Effector memory CD8-positive, alpha-beta T cell (primary cell): ENCODE results near the gene OPHN1.
"Not testable (repeated sequence)": the region's sequence is repeated elsewhere in the genome, so short reads cannot be mapped to it uniquely, and the experiment has no call there.

Experiments used
- ATAC-seq: fragments of 150-1000 bp; cut with Tn5 transposase; replicated peaks from 2 replicates; pipeline ENCODE4 v1.10.0; 2021; ENCODE audit warnings: mild to moderate bottlenecking, moderate library complexity
- DNase-seq, 3 experiments: peaks; one replicate each; pipeline ENCODE4 v3.0.0; 2021
- H3K27ac Mint-ChIP-seq, 2 donors: one replicate each; pipeline ENCODE4 v1.8.0; 2022; ENCODE audit warnings: mild to moderate bottlenecking in 2 of 2, mixed read lengths in 2 of 2, moderate library complexity in 2 of 2
- H3K27me3 Mint-ChIP-seq, 2 donors: one replicate each; pipeline ENCODE4 v1.8.0; 2022; ENCODE audit warnings: mixed read lengths in 2 of 2
- H3K36me3 Mint-ChIP-seq: one replicate; pipeline ENCODE4 v1.8.0; 2022; ENCODE audit warnings: mild to moderate bottlenecking, moderate library complexity, mixed read lengths; ENCODE audit not compliant: insufficient read depth
- H3K4me1 Mint-ChIP-seq, 2 donors: one replicate each; pipeline ENCODE4 v1.8.0; 2022; ENCODE audit warnings: low read depth in 2 of 2, mixed read lengths in 2 of 2
- H3K4me3 Mint-ChIP-seq, 2 donors: one replicate each; pipeline ENCODE4 v1.8.0; 2022; ENCODE audit warnings: mild to moderate bottlenecking in 2 of 2, mixed read lengths in 2 of 2, moderate library complexity in 2 of 2
- H3K9me3 Mint-ChIP-seq, 2 donors: one replicate each; pipeline ENCODE4 v1.8.0; 2022; ENCODE audit warnings: mixed read lengths in 2 of 2

The OPHN1 gene

DNA sequence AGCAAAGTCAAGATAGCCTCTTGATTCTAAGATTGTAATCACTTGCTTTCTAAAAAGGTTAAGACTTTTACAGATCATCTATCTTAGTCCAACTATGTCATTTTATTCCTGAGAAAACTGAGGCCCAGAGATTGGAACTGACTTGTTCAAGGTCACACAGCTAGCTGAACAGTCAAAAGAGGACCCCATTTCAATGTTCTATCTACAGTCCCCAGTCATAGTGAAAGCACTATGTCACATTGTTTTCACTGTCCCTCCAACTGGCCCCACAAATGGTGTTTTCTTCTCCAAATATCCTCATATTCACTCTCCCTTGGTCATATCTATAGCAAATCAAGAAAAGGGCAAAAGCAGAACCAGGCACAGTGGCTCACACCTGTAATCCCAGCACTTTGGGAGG lies 145.2 kb downstream of the OPHN1 start:
- ATAC-seq = no peak
- Mint-ChIP-seq H3K27ac (no peak overlapping the region), H3K4me1 (peaks cover 0 to 6% of the 10 kb centered on the region in 2 donors)

DNA sequence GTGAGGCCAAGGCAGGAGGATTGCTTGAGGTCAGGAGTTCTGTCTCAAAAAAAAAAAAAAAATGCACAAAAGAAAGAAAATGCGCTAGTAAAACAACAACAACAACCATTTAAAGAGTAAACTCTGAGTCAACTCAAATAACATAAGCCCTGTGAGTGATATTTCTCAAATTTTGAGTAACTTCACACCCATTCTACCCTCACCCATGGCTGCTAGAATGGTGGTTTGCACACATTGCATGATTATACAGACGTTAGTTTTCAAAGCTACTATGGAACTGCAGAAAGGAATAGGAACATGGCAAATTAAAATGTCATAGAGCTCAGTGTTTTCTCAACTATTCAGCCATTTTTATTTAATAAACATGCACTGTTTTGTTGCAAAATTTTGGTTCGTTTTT lies 145.9 kb downstream of the OPHN1 start:
- Mint-ChIP-seq H3K36me3 (peaks cover 6% of the 10 kb centered on the region), H3K27ac (no peak overlapping the region), H3K4me3 (no peak overlapping the region), H3K27me3 (peaks cover 0 to 6% of the 10 kb centered on the region in 2 donors), H3K4me1 (peaks cover 0 to 6% of the 10 kb centered on the region in 2 donors), H3K9me3 (no peaks in the 10 kb centered on the region)
- DNase-seq (no peak), ATAC-seq (no peak)

More for the DNA sequence above, 145.2 kb downstream of the OPHN1 start:
- no peak for DNase-seq
- peaks cover 0 to 6% of the 10 kb centered on the region in 2 donors for H3K27me3 Mint-ChIP-seq
- H3K4me3 Mint-ChIP-seq = no peak overlapping the region
- H3K36me3 Mint-ChIP-seq = peaks cover 6% of the 10 kb centered on the region
- no peaks in the 10 kb centered on the region for H3K9me3 Mint-ChIP-seq

DNA sequence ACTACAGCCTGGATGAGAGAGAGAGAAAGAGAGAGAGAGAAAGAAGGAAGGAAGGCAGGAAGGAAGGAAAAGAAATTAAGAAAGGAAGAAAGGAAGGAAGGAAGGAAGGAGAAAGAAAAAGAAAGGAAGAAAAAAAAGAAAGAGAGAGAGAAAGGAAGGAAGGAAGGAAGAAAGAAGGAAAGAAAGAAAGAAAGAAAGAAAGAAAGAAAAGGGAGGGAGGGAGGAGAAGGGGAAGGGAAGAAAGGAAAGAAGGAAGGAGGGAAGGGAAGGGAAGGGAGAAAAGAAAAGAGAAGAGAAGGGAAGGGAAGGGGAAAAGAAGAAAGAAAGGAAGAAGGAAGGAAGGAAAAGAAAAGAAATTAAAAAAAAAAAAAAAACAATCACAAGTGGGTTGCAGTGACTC lies 146.3 kb downstream of the OPHN1 start:
- H3K27ac Mint-ChIP-seq = no peak overlapping the region
- ATAC-seq (no peak), DNase-seq (no peak)
- no peaks in the 10 kb centered on the region for H3K9me3 Mint-ChIP-seq
- H3K4me1 Mint-ChIP-seq = peaks cover 0 to 6% of the 10 kb centered on the region in 2 donors
- H3K36me3 Mint-ChIP-seq = peaks cover 4% of the 10 kb centered on the region
- H3K4me3 Mint-ChIP-seq = no peak overlapping the region
- H3K27me3 Mint-ChIP-seq = peaks cover 0 to 6% of the 10 kb centered on the region in 2 donors

DNA sequence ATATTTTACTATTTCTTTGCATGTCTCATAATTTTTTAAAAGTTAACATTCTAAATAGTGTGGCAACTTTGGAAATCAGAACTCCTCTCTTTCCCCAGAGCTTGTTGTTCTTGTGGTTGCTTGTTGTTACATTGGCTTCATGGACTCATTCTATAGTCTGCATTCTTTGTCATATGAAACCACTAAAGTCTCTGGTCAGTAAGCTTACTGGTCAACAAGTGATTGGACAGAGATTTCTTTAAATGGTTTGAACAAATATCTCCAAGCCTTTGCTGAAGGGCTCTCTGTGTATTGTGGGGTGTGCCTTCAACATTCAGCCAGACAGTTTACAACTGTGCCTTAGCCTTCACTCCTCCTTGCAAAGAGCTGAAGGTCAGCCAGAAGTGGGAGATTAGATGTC lies 147.2 kb downstream of the OPHN1 start:
- Mint-ChIP-seq H3K4me3 (no peak overlapping the region), H3K4me1 (peaks cover 0 to 6% of the 10 kb centered on the region in 2 donors), H3K27ac (no peak overlapping the region), H3K9me3 (no peaks in the 10 kb centered on the region), H3K36me3 (peaks cover 3% of the 10 kb centered on the region), H3K27me3 (peaks cover 0 to 6% of the 10 kb centered on the region in 2 donors)
- no peak for ATAC-seq
- no peak for DNase-seq

DNA sequence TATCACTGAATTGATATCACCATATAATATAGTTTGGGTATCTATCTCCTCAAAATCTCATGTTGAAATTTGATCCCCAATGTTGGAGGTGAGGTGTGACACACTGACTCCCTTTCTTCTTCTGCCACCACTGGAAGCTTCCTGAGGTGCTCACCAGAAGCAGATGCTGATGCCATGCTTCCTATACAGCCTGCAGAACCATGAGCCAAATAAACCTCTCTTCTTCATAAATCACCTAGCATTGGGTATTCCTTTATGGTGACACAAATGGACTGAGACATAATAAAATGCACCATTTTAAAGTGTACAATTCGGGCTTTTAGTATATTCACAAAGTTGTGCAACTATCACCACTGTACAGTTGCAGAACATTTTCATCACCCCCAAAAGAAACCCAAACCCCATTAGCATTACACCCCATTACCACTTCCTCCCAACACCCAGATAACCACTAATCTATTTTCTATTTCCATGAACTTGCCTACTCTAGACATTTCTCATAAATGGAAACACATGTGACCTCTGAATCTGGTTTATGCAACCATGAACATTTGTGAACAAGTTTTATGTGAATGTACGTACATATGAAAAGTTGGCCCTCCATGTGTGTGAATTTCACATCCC lies 148.9 kb downstream of the OPHN1 start:
- ATAC-seq (no peak), DNase-seq (no peak)
- Mint-ChIP-seq H3K4me3 (no peak overlapping the region), H3K36me3 (peaks cover 3% of the 10 kb centered on the region), H3K9me3 (no peaks in the 10 kb centered on the region), H3K27me3 (peaks cover 0 to 6% of the 10 kb centered on the region in 2 donors), H3K4me1 (peaks cover 0 to 6% of the 10 kb centered on the region in 2 donors), H3K27ac (no peak overlapping the region)

DNA sequence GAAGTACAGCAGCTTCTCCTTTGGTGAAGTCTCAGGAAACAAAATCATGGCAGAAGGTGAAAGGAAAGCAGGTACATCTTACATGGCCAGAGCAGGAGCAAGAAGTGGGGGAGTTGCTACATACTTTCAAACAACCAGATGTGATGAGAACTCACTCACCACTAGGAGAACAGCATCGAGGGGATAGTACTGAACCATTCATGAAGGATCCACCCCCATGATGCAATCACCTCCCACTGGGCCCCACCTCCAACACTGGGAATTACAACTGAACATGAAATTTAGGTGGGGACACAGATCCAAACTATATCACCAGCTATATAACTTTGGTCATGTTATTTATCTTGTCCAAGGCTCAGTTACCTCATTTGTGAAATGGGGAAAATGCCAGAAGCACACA lies 159.4 kb downstream of the OPHN1 start:
- Mint-ChIP-seq H3K4me3 (no peak overlapping the region), H3K9me3 (no peaks in the 10 kb centered on the region), H3K36me3 (no peaks in the 10 kb centered on the region), H3K27ac (no peak overlapping the region), H3K27me3 (no peaks in the 10 kb centered on the region), H3K4me1 (no peaks in the 10 kb centered on the region)
- DNase-seq (no peak), ATAC-seq (no peak)

DNA sequence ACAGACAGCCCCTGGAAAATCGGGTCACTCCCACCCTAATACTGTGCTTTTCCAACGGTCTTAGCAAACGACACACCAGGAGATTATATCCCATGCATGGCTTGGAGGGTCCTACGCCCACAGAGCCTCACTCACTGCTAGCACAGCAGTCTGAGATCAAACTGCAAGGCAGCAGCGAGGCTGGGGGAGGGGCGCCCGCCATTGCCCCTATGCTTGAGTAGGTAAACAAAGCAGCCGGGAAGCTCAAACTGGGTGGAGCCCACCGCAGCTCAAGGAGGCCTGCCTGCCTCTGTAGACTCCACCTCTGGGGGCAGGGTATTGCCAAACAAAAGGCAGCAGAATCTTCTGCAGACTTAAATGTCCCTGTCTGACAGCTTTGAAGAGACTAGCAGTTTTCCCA lies 168.5 kb downstream of the OPHN1 start:
- not testable (repeated sequence) for H3K9me3 Mint-ChIP-seq, H3K36me3 Mint-ChIP-seq, H3K4me1 Mint-ChIP-seq, ATAC-seq, H3K27ac Mint-ChIP-seq, H3K4me3 Mint-ChIP-seq, DNase-seq
- H3K27me3 Mint-ChIP-seq = peaks cover 0 to 14% of the 10 kb centered on the region in 2 donors

DNA sequence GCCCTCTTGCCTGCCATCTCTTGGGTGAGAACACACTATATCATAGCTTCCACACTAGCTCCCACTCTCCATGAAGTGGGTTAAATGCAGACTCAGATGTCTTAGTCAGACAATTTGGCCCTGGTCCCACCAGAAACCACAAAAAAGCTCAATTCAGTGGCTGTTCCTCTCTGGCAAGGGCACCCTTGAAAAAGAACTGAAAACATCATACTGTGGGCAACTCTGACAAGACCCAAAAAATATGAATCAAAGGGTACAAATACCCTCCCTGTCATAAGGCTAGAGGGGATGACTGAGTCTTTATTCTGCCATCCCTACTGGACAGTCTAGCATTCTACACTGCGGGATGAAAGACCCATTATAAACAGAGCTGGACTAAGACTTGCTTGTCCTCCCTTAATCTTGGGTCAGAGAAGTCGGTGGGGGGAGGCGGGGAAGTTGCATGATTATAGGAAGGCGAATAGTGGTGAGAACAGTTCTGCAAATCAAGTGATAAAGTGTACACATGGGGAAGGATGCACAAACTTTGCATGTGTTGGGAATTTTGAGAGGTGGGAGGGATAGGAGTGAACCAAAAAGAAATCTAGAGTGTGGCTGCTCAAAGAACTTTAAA lies 172.1 kb downstream of the OPHN1 start:
- Mint-ChIP-seq H3K27ac (no peak overlapping the region), H3K36me3 (no peaks in the 10 kb centered on the region), H3K9me3 (no peaks in the 10 kb centered on the region), H3K4me3 (no peak overlapping the region), H3K4me1 (no peaks in the 10 kb centered on the region), H3K27me3 (peaks cover 0 to 14% of the 10 kb centered on the region in 2 donors)
- DNase-seq (no peak), ATAC-seq (no peak)

DNA sequence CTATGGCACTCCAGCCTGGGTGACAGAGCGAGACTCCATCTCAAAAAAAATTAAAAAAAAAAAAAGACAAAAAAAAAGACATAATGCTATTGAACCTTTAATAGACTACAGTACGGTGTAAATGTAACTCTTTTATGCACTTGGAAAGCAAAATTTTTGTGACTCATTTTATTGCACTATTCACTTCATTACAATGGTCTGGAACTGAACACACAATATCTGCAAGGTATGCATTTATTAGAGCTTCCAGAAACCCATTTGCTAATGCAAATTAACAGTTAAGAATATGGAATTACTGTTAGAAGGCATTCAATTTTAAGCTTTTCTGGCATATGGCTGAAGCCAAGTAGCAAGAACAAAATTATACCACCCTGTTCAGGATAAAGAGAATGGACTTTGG lies 176.3 kb downstream of the OPHN1 start:
- no peak overlapping the region for H3K4me3 Mint-ChIP-seq

DNA sequence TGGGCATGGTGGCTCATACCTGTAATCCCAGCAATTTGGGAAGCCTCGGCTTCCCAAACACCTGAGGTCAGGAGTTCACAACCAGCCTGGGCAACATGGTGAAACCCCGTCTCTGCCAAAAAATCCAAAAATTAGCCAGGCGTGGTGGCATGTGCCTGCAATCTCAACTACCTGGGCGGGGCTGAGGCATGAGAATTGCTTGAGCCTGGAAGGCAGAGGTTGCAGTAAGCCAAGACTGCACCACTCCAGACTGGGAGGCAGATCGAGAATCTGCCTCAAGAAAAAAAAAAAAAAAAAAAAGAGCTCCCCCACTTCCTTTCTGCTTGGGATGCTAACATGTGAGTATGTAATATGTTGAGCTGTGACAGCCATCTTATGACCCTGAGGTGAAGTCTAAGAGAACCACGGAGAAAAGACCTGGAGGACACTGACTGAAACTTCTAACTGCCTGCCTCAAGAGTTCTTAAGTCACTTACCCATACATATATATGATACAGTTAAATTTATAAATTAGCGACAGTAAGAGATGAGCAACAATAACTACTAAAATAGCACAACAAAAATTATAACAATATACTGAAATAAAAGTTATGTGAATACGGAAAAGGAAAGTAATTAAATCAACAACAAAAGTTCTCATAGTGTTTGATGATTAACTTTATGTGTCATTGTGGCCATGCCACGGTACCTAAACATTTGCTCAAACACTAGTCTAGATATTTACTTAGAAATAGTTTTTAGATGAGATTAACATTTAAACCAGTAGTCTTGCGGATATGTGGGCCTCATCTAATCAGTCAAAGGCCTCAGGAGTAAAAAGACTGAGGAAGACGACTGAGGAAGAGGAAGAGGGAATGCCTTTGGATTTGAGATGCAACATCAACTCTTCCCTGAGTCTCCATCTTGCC lies 178.3 kb downstream of the OPHN1 start:
- Mint-ChIP-seq H3K36me3 (no peaks in the 10 kb centered on the region), H3K27me3 (no peaks in the 10 kb centered on the region), H3K9me3 (no peaks in the 10 kb centered on the region), H3K27ac (no peak overlapping the region), H3K4me1 (no peaks in the 10 kb centered on the region), H3K4me3 (no peak overlapping the region)
- no peak for ATAC-seq
- DNase-seq = no peak

More for the DNA sequence above, 176.3 kb downstream of the OPHN1 start:
- DNase-seq = no peak
- Mint-ChIP-seq H3K36me3 (no peaks in the 10 kb centered on the region), H3K9me3 (no peaks in the 10 kb centered on the region), H3K27ac (no peak overlapping the region), H3K4me1 (no peaks in the 10 kb centered on the region), H3K27me3 (peaks cover 0 to 14% of the 10 kb centered on the region in 2 donors)
- ATAC-seq = no peak

DNA sequence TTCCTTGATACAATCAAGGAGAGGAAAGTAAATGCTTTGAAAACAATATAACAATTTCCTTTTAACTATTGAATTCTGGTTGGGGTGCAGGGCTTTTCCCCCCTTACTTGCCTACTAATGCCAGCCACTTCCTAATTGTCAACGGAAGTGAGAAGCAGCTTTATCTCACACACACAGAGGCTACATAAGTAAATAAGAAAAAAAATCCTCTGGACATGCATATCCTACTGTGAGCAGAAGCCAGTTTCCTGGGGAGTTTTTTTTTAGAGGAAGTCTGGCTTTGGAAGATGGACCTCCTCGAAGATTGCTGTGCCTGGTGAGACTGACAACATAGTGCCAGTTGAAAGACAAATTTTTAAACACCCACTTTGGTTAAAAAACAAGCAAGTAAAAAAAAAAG lies 180.6 kb downstream of the OPHN1 start:
- H3K4me3 Mint-ChIP-seq = no peak overlapping the region
- no peaks in the 10 kb centered on the region for H3K9me3 Mint-ChIP-seq
- no peaks in the 10 kb centered on the region for H3K27me3 Mint-ChIP-seq
- no peak overlapping the region for H3K27ac Mint-ChIP-seq
- no peak for ATAC-seq
- H3K36me3 Mint-ChIP-seq = no peaks in the 10 kb centered on the region
- DNase-seq = no peak
- H3K4me1 Mint-ChIP-seq = no peaks in the 10 kb centered on the region

DNA sequence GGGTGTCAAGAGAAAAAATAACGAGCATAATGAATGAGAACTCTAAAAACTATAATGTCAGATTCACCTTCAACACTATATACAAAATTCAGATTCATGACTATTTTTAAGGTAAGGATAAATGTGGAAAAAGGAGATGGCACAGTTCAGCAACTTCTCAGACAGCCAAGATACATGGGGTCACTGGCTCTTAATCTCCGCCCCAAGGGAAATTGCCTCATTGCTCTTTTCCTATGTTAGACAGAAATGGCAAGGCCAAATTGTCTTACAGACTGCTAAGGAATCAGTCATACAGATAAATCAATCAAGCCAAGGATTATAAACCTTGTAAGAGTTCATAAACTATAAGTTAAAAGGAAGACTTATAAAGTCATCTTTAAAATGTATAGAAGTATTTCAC lies 183.4 kb downstream of the OPHN1 start:
- H3K27ac Mint-ChIP-seq = no peak overlapping the region
- no peak overlapping the region for H3K4me3 Mint-ChIP-seq
- no peaks in the 10 kb centered on the region for H3K36me3 Mint-ChIP-seq
- H3K9me3 Mint-ChIP-seq = no peaks in the 10 kb centered on the region
- DNase-seq = no peak
- no peaks in the 10 kb centered on the region for H3K27me3 Mint-ChIP-seq
- ATAC-seq = no peak
- H3K4me1 Mint-ChIP-seq = no peaks in the 10 kb centered on the region

DNA sequence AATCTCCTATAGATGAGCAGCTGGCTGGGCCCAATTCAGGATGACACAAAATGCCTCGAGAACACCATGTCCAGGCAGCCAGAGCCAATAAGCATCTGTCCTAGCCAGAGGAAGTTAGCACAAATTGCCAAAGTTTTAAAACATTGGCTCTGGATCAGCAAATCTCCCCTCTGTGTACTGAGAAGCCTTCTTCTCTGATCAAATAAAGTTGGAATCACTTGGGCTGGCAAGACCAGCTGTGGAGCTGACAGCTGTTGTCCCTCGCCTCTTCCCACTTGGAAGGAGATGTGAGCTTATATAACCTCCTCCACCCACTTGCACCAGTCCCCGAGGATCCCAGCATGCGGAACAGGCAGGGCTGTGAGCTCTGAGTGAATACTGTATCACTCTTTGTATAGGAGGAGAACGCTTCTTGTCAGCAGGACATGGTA lies 183.9 kb downstream of the OPHN1 start:
- no peaks in the 10 kb centered on the region for H3K36me3 Mint-ChIP-seq
- no peaks in the 10 kb centered on the region for H3K27me3 Mint-ChIP-seq
- H3K4me1 Mint-ChIP-seq = no peaks in the 10 kb centered on the region
- H3K9me3 Mint-ChIP-seq = no peaks in the 10 kb centered on the region
- ATAC-seq (no peak), DNase-seq (no peak)
- no peak overlapping the region for H3K27ac Mint-ChIP-seq
- no peak overlapping the region for H3K4me3 Mint-ChIP-seq

DNA sequence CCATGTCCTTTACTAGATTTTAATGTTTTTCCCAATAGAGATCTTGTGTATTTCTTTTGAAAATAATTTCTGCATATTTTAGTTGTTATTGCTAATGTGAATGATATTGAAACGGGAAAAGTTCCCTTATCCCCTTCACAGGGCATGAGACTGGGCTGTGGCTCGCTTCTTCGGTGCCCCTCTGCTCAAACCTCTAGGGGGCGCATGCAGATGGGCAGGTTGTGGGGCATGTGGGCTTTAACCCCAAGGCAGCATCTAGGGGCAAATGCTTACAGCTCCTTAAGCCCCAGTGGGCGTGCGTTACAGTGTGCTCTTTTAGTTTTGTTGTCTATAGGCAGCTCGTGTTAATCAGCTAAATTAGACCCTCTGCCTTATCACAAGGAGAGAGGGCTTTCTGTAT lies 194.7 kb downstream of the OPHN1 start:
- H3K4me3 Mint-ChIP-seq = no peak overlapping the region
- DNase-seq = no peak
- H3K27me3 Mint-ChIP-seq = no peaks in the 10 kb centered on the region
- no peaks in the 10 kb centered on the region for H3K9me3 Mint-ChIP-seq
- no peaks in the 10 kb centered on the region for H3K4me1 Mint-ChIP-seq
- H3K27ac Mint-ChIP-seq = no peak overlapping the region
- ATAC-seq = no peak
- H3K36me3 Mint-ChIP-seq = no peaks in the 10 kb centered on the region
